ENCODE results near the gene GRIN2C.

GRIN2C gene

DNA sequence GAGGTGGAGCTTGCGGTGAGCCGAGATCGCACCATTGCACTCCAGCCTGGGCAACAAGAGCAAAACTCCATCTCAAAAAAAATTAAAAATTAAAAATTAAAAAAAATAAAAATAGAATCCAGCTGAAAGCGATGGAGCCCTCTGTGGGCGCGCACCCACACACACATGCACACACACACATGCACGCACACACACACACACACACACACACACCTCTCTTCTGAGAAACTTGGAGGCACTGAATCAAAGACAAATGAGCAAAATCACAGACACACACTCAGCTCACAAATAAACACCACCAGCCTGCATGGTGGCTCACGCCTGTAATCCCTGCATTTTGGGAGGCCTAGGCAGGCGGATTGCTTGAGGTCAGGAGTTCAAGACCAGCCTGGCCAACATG is 43.3 kb upstream of the GRIN2C start:
- no peak for TF ChIP-seq TAF1 (IDR thresholded peaks at IDR 0.05; ENCODE audit: borderline replicate concordance, insufficient read depth, low read length)
- no peak for TF ChIP-seq FOXP2 (optimal IDR thresholded peaks at IDR 0.05; ENCODE audit: borderline replicate concordance, extremely low read depth, extremely low read length, insufficient read depth)
- TF ChIP-seq SIN3A (IDR thresholded peaks at IDR 0.05; ENCODE audit: borderline replicate concordance, insufficient read depth, low read length), result no peak
- TF ChIP-seq POLR2AphosphoS5 (IDR thresholded peaks at IDR 0.05; ENCODE audit: low read depth, low read length), result no peak
- no peak for TF ChIP-seq REST (IDR thresholded peaks at IDR 0.05; ENCODE audit: insufficient read depth in 1 of 2, low read depth in 2 of 2, low read length in 2 of 2)

DNA sequence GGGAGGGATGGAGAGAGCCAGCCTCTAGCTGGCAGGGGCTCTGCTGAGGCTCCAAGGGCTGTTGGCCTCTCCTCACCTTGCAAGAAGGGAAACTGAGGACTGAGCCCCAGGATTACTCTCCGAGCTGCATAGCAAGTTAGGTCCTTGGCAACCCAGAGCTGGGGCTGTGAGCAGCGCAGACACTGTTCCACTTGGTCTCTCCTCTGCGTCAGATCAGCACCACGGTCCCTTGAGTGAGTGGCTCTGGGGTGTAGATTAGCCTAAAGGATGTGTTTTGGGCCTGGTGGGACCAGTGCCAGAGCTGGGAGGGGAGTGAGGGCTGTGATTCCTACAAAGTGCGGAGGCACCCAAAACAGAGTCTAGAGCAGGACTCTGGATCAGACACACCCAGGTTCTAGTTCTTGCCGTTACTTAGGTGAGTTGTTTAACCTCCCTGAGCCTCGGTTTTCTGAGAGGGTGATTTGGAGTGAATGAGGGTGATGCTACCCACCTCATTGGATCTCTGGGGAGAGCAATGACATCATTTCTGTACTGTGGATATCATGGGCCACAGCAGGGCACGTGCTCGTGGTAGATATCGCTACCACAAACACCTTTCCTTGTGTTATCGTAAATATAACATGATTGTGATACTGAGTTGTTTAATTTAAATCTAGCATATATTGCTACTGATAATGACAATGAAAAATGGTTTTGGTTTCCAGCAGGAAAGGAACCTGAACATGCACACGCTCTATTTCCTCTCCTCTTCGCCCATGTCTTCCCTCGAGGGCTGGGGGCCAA is 41.9 kb upstream of the GRIN2C start:
- TF ChIP-seq FOXP2 (optimal IDR thresholded peaks at IDR 0.05; ENCODE audit: borderline replicate concordance, extremely low read depth, extremely low read length, insufficient read depth) (no peak), TAF1 (IDR thresholded peaks at IDR 0.05; ENCODE audit: borderline replicate concordance, insufficient read depth, low read length) (no peak), REST (IDR thresholded peaks at IDR 0.05; ENCODE audit: insufficient read depth in 1 of 2, low read depth in 2 of 2, low read length in 2 of 2) (no peak), POLR2AphosphoS5 (IDR thresholded peaks at IDR 0.05; ENCODE audit: low read depth, low read length) (no peak), SIN3A (IDR thresholded peaks at IDR 0.05; ENCODE audit: borderline replicate concordance, insufficient read depth, low read length) (no peak)

GRCh38 chr17:74900208-74900607 is 40.5 kb upstream of the GRIN2C start:
- TF ChIP-seq FOXP2 (optimal IDR thresholded peaks at IDR 0.05; ENCODE audit: borderline replicate concordance, extremely low read depth, extremely low read length, insufficient read depth), result no peak
- no peak for TF ChIP-seq REST (IDR thresholded peaks at IDR 0.05; ENCODE audit: insufficient read depth in 1 of 2, low read depth in 2 of 2, low read length in 2 of 2)
- TF ChIP-seq SIN3A (IDR thresholded peaks at IDR 0.05; ENCODE audit: borderline replicate concordance, insufficient read depth, low read length), result no peak
- TF ChIP-seq POLR2AphosphoS5 (IDR thresholded peaks at IDR 0.05; ENCODE audit: low read depth, low read length), result no peak
- TF ChIP-seq TAF1 (IDR thresholded peaks at IDR 0.05; ENCODE audit: borderline replicate concordance, insufficient read depth, low read length), result no peak

GRCh38 chr17:74898376-74898946 is 38.8 kb upstream of the GRIN2C start:
- no peak for TF ChIP-seq REST (IDR thresholded peaks at IDR 0.05; ENCODE audit: insufficient read depth in 1 of 2, low read depth in 2 of 2, low read length in 2 of 2)
- TF ChIP-seq FOXP2 (optimal IDR thresholded peaks at IDR 0.05; ENCODE audit: borderline replicate concordance, extremely low read depth, extremely low read length, insufficient read depth), result no peak
- no peak for TF ChIP-seq SIN3A (IDR thresholded peaks at IDR 0.05; ENCODE audit: borderline replicate concordance, insufficient read depth, low read length)
- TF ChIP-seq POLR2AphosphoS5 (IDR thresholded peaks at IDR 0.05; ENCODE audit: low read depth, low read length), result no peak
- no peak for TF ChIP-seq TAF1 (IDR thresholded peaks at IDR 0.05; ENCODE audit: borderline replicate concordance, insufficient read depth, low read length)

All from PFSK-1 (cell line).